Fibroblast of lung (primary cell): ENCODE data around the gene AGBL3.

Source experiments
- EZH2 ChIP-seq: IDR thresholded peaks from 2 replicates; pipeline ENCODE4 v1.5.1; 2012; ENCODE audit warnings: low read length, control low read depth, mild to moderate bottlenecking; ENCODE audit errors: missing control alignments
- TF ChIP-seq, protein P1 (sequence below), 2 donors: IDR thresholded peaks in 1 of 2; conservative IDR thresholded peaks in 1 of 2; 1 replicate in 1 of 2; 2 replicates in 1 of 2; pipeline ENCODE4 v1.5.1; 2011 to 2012; ENCODE audit warnings: low read length in 2 of 2, control low read depth in 1 of 2, inconsistent platforms in 1 of 2, low read depth in 1 of 2, mild to moderate bottlenecking in 1 of 2

DNA sequence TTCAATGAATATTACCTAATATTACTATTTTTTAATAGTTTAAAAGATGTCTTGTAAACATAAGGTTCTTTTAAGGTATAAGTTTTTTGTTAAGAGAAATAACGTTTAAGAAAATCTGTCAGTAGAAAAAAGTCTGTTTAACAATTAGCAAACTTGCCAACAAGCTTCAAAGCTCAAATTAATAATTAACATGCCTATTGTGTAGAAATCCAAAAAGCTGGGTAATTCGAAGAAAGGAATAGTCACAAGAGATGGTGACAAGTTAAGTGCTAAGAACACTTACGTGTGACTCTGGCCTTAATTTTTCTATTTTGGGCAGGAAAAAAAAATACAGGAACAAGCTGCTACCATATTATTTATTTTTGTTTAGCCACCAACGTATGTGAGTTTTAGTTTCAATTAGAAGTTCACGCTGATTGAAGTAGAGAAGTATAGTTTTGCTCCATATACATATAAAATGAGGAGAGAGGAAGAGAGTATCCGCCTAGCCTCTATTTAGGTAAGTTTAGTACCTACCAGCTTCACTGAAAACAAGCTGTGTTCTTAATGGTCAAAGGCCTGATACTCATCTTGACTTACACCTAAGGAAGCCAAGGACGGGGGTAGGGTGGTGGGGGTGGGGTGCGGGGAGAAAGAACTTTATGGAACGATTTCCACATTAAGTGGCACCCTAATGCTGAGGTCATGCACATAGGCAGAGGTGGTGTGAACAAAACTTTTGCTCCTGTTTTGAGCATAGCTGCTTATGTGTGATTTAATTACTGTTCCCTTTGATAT is 43.4 kb upstream of the AGBL3 start:
- TF ChIP-seq, protein P1, sequence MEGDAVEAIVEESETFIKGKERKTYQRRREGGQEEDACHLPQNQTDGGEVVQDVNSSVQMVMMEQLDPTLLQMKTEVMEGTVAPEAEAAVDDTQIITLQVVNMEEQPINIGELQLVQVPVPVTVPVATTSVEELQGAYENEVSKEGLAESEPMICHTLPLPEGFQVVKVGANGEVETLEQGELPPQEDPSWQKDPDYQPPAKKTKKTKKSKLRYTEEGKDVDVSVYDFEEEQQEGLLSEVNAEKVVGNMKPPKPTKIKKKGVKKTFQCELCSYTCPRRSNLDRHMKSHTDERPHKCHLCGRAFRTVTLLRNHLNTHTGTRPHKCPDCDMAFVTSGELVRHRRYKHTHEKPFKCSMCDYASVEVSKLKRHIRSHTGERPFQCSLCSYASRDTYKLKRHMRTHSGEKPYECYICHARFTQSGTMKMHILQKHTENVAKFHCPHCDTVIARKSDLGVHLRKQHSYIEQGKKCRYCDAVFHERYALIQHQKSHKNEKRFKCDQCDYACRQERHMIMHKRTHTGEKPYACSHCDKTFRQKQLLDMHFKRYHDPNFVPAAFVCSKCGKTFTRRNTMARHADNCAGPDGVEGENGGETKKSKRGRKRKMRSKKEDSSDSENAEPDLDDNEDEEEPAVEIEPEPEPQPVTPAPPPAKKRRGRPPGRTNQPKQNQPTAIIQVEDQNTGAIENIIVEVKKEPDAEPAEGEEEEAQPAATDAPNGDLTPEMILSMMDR (conservative IDR thresholded peaks at IDR 0.05 in 1 of 2, IDR thresholded peaks at IDR 0.05 in 1 of 2; ENCODE audit: low read depth in 1 of 2, low read length in 2 of 2) = no peak
- no peak for TF ChIP-seq EZH2
